ENCODE results near the gene NRG3. TPM values are rescaled to one million over a fixed set of nuclear protein-coding genes. Genes with fewer than 3 reads are reported as not detected.

The NRG3 gene
- total and polyA plus RNA-seq, 3 donors from 2014 or later, result 2.7 to 3.9 (median 2.7) TPM

GRCh38 chr10:82160307-82160706, 285.3 kb downstream of the NRG3 start:
- H3K27ac ChIP-seq, result no peak overlapping the region
- TF ChIP-seq CTCF (IDR thresholded peaks at IDR 0.05) (no peak), POLR2A (IDR thresholded peaks at IDR 0.05) (no peak)
- H3K27me3 ChIP-seq, result no peaks in the 10 kb centered on the region
- intact Hi-C loops (cut with DNase I; ENCODE audit: low total_unique reads), result no loop called here
- no peak overlapping the region for H3K4me3 ChIP-seq
- no peaks in the 10 kb centered on the region for H3K36me3 ChIP-seq (ENCODE audit: low read depth, missing control alignments)
- H3K9me3 ChIP-seq, result no peaks in the 10 kb centered on the region
- WGBS, 2 donors, result 94 to 95% methylated on average over 1 of the region's 1 CpG
- DNase-seq, result no peak
- no peaks in the 10 kb centered on the region for H3K4me1 ChIP-seq

GRCh38 chr10:82161264-82161663, 286.3 kb downstream of the NRG3 start:
- intact Hi-C loops (cut with DNase I; ENCODE audit: low total_unique reads), result no loop called here
- no peak overlapping the region for H3K4me3 ChIP-seq
- H3K27ac ChIP-seq, result no peak overlapping the region
- no peaks in the 10 kb centered on the region for H3K9me3 ChIP-seq
- no peak for DNase-seq
- H3K27me3 ChIP-seq, result no peaks in the 10 kb centered on the region
- H3K4me1 ChIP-seq, result no peaks in the 10 kb centered on the region
- 77 to 85% methylated on average over 2 of the region's 2 CpGs for WGBS, 2 donors
- no peaks in the 10 kb centered on the region for H3K36me3 ChIP-seq (ENCODE audit: low read depth, missing control alignments)
- TF ChIP-seq CTCF (IDR thresholded peaks at IDR 0.05) (no peak), POLR2A (IDR thresholded peaks at IDR 0.05) (no peak)

GRCh38 chr10:82162549-82163195, 287.7 kb downstream of the NRG3 start:
- Histone ChIP-seq H3K4me1 (no peaks in the 10 kb centered on the region), H3K4me3 (no peak overlapping the region), H3K27ac (no peak overlapping the region), H3K27me3 (no peaks in the 10 kb centered on the region), H3K36me3 (ENCODE audit: low read depth, missing control alignments) (no peaks in the 10 kb centered on the region), H3K9me3 (no peaks in the 10 kb centered on the region)
- TF ChIP-seq POLR2A (IDR thresholded peaks at IDR 0.05) (no peak), CTCF (IDR thresholded peaks at IDR 0.05) (no peak)
- intact Hi-C loops (cut with DNase I; ENCODE audit: low total_unique reads), result no loop called here
- 50 to 69% methylated on average over 4 of the region's 4 CpGs for WGBS, 2 donors
- no peak for DNase-seq

- intact Hi-C loops (cut with DNase I; ENCODE audit: low total_unique reads), result no loop called here
- H3K4me3 ChIP-seq, result no peak overlapping the region
- H3K27ac ChIP-seq, result no peak overlapping the region
- H3K9me3 ChIP-seq, result no peaks in the 10 kb centered on the region
- H3K36me3 ChIP-seq (ENCODE audit: low read depth, missing control alignments), result no peaks in the 10 kb centered on the region
- H3K4me1 ChIP-seq, result no peaks in the 10 kb centered on the region
- no peak for TF ChIP-seq POLR2A (IDR thresholded peaks at IDR 0.05)
- no peak for TF ChIP-seq CTCF (IDR thresholded peaks at IDR 0.05)
- 89 to 93% methylated on average over 3 of the region's 3 CpGs for WGBS, 2 donors
- DNase-seq, result no peak
- H3K27me3 ChIP-seq, result no peaks in the 10 kb centered on the region
Measured at GRCh38 chr10:82171899-82172298, 296.9 kb downstream of the NRG3 start.

GRCh38 chr10:82176587-82176986, 301.6 kb downstream of the NRG3 start:
- no peak for DNase-seq
- TF ChIP-seq CTCF (IDR thresholded peaks at IDR 0.05), result no peak
- TF ChIP-seq POLR2A (IDR thresholded peaks at IDR 0.05), result no peak
- no peaks in the 10 kb centered on the region for H3K27me3 ChIP-seq
- WGBS, 2 donors, result 53 to 66% methylated on average over 3 of the region's 3 CpGs
- intact Hi-C loops (cut with DNase I; ENCODE audit: low total_unique reads), result no loop called here
- H3K4me1 ChIP-seq, result no peaks in the 10 kb centered on the region
- H3K27ac ChIP-seq, result no peak overlapping the region
- no peaks in the 10 kb centered on the region for H3K9me3 ChIP-seq
- no peak overlapping the region for H3K4me3 ChIP-seq
- H3K36me3 ChIP-seq (ENCODE audit: low read depth, missing control alignments), result no peaks in the 10 kb centered on the region

Measured in testis (tissue), 3 donors.